HepG2 (cell line): Measurements from ENCODE around the gene PIH1D2. TPM values are rescaled to one million over a fixed set of nuclear protein-coding genes. Genes with fewer than 3 reads are reported as not detected.

Source experiments
- ARNT ChIP-seq: fragments of 450-650 bp; IDR thresholded peaks from 2 replicates; pipeline ENCODE4 v1.6.1; 2017
- ARNT2 ChIP-seq: sonication (generic); formaldehyde crosslinking; IDR thresholded peaks from 2 replicates; pipeline ENCODE4 v1.8.0; 2022; ENCODE audit warnings: mild to moderate bottlenecking, low read depth, missing genetic modification reagents, moderate library complexity
- CC2D1A ChIP-seq: sonication (generic); formaldehyde crosslinking; IDR thresholded peaks from 2 replicates; pipeline ENCODE4 v1.8.1; 2023; ENCODE audit warnings: mild to moderate bottlenecking, missing genetic modification reagents
- EHMT2 ChIP-seq: fragments of 200-600 bp; sonication (generic); IDR thresholded peaks from 2 replicates; pipeline ENCODE4 v1.7.0; 2017; ENCODE audit warnings: antibody characterized with exemption, low read depth, low read length, borderline replicate concordance
- KDM1A ChIP-seq: IDR thresholded peaks from 2 replicates; pipeline ENCODE4 v1.6.1; 2016; ENCODE audit warnings: missing compliant biosample characterization
- KDM3A ChIP-seq: IDR thresholded peaks from 2 replicates; pipeline ENCODE4 v1.6.1; 2018; ENCODE audit warnings: low read depth, missing compliant biosample characterization
- MED13 ChIP-seq: sonication (generic); formaldehyde crosslinking; IDR thresholded peaks from 2 replicates; pipeline ENCODE4 v1.5.0; 2020; ENCODE audit warnings: missing genetic modification reagents
- PHF21A ChIP-seq: sonication (generic); formaldehyde crosslinking; IDR thresholded peaks from 2 replicates; pipeline ENCODE4 v1.5.0; 2020; ENCODE audit warnings: mild to moderate bottlenecking, missing genetic modification reagents
- RBM39 ChIP-seq: fragments of 200-400 bp; formaldehyde crosslinking; IDR thresholded peaks from one replicate; pipeline ENCODE4 v1.6.1; 2018; ENCODE audit warnings: antibody characterized with exemption, mild to moderate bottlenecking, low read depth, low read length; ENCODE audit not compliant: poor library complexity, severe bottlenecking
- SMAD1 ChIP-seq: sonication (generic); formaldehyde crosslinking; IDR thresholded peaks from 2 replicates; pipeline ENCODE4 v1.4.0; 2020; ENCODE audit warnings: missing genetic modification reagents, low read depth, mild to moderate bottlenecking, borderline replicate concordance
- SNAPC2 ChIP-seq: sonication (generic); formaldehyde crosslinking; IDR thresholded peaks from 2 replicates; pipeline ENCODE4 v1.8.1; 2022; ENCODE audit warnings: mild to moderate bottlenecking, missing genetic modification reagents
- XBP1 ChIP-seq: sonication (generic); formaldehyde crosslinking; IDR thresholded peaks from 2 replicates; pipeline ENCODE4 v1.5.0; 2020; ENCODE audit warnings: missing genetic modification reagents
- ZEB1 ChIP-seq: IDR thresholded peaks from 2 replicates; pipeline ENCODE4 v1.6.1; 2012; ENCODE audit warnings: mild to moderate bottlenecking, low read depth, inconsistent platforms; ENCODE audit not compliant: insufficient replicate concordance
- ZFYVE20 ChIP-seq: sonication (generic); formaldehyde crosslinking; IDR thresholded peaks from 2 replicates; pipeline ENCODE4 v1.8.0; 2023; ENCODE audit warnings: low read depth, mild to moderate bottlenecking, moderate library complexity, missing genetic modification reagents, borderline replicate concordance
- ZNF138 ChIP-seq: sonication (generic); formaldehyde crosslinking; IDR thresholded peaks from 2 replicates; pipeline ENCODE4 v1.5.0; 2020; ENCODE audit warnings: mild to moderate bottlenecking, low read depth, missing genetic modification reagents
- ZNF234 ChIP-seq: sonication (generic); formaldehyde crosslinking; conservative IDR thresholded peaks from 2 replicates; pipeline ENCODE4 v1.5.1; 2020; ENCODE audit warnings: mild to moderate bottlenecking, missing genetic modification reagents
- ZNF253 ChIP-seq: sonication (generic); formaldehyde crosslinking; IDR thresholded peaks from 2 replicates; pipeline ENCODE4 v1.8.0; 2022; ENCODE audit warnings: mild to moderate bottlenecking, missing genetic modification reagents, borderline replicate concordance
- ZNF562 ChIP-seq: sonication (generic); formaldehyde crosslinking; IDR thresholded peaks from 2 replicates; pipeline ENCODE4 v1.8.0; 2022; ENCODE audit warnings: missing genetic modification reagents, borderline replicate concordance
- ZNF75D ChIP-seq: sonication (generic); formaldehyde crosslinking; IDR thresholded peaks from 2 replicates; pipeline ENCODE4 v1.8.1; 2023; ENCODE audit warnings: missing genetic modification reagents, mild to moderate bottlenecking, borderline replicate concordance
- polyA plus RNA-seq, 8 experiments: library from polyadenylated mRNA; depleted of rRNA in 3 of 8; stranded (reverse) in 7 of 8; unstranded in 1 of 8; fragments of >200 nt; fragmentation: Illumina TruSeq in 4 of 8; extraction: Trizol in 4 of 8; gene quantifications; 2 replicates each; pipeline versions ENCODE4 v1.2.1 to v1.2.3, GENCODE V29; 2011 to 2016; ENCODE audit warnings: low read depth in 4 of 8, missing spikeins in 1 of 8, mixed read lengths in 1 of 8; ENCODE audit not compliant: insufficient read depth in 1 of 8
- total RNA-seq, 5 experiments: library from RNA; depleted of rRNA; stranded (reverse); fragments of >200 nt; fragmentation: Illumina TruSeq; extraction: Trizol; gene quantifications; 2 replicates each; pipeline ENCODE4 v1.2.3, GENCODE V29; 2016; ENCODE audit warnings: low read depth in 1 of 5
- TF ChIP-seq, protein P1 (sequence below): sonication (generic); formaldehyde crosslinking; IDR thresholded peaks from 2 replicates; pipeline ENCODE4 v1.4.0; 2020; ENCODE audit warnings: mild to moderate bottlenecking, missing genetic modification reagents
- TF ChIP-seq, protein P2 (sequence below): IDR thresholded peaks from 2 replicates; pipeline ENCODE4 v1.6.1; 2016; ENCODE audit warnings: control low read depth
- TF ChIP-seq, protein P3 (sequence below): IDR thresholded peaks from 2 replicates; pipeline ENCODE4 v1.6.1; 2018; ENCODE audit warnings: missing genetic modification reagents, mild to moderate bottlenecking, missing compliant biosample characterization
- TF ChIP-seq, protein P4 (sequence below): sonication (generic); formaldehyde crosslinking; IDR thresholded peaks from 2 replicates; pipeline ENCODE4 v1.4.0; 2020; ENCODE audit warnings: mild to moderate bottlenecking, low read depth, missing genetic modification reagents
- TF ChIP-seq, protein P5 (sequence below): sonication (generic); formaldehyde crosslinking; IDR thresholded peaks from 2 replicates; pipeline ENCODE4 v1.9.0; 2021; ENCODE audit warnings: missing genetic modification reagents, mild to moderate bottlenecking, borderline replicate concordance

Gene PIH1D2
- total and polyA plus RNA-seq, 2 of the 13 experiments (the other 11 are each of a cell fraction or from before 2014, with no cell fraction given) = 0.49 to 2.7 TPM

DNA sequence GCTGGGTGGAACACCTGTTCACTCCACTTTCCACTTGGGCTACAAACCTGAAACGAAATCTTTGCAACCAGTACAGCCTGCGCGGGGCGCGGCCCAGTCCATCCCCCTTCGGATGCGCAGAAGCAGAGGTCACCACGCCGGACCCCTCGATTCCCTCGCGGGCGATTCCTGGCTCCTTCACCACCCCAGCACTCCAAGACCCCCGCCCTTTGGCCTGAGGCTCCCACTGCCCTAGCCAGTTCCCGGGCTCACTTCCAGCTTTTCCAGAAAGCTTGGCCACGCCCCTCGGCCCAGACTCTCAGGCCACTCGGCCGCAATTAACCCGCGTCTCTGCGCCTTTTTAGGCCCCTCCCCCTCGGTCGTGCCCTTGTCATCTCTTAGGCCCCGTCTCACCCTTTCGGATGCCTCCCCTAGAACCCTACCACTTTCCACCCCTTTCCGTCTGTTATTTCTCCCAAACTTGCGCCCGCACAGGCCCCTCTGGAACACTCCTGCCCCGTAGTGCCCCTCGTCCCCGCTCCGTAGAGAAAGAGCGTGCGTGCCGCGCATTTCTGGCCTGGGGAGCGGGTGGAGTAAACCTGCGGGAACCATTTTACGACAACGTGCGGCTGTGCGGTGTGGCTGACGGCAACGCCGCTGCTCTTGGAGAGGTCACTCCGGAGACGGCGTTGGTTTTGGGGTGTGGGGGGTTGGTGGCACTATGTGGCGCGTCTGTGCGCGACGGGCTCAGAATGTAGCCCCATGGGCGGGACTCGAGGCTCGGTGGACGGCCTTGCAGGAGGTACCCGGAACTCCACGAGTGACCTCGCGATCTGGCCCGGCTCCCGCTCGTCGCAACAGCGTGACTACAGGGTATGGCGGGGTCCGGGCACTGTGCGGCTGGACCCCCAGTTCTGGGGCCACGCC is 48.8 kb downstream of the PIH1D2 start, which contains the start of gene DLAT (continued):
- TF ChIP-seq ARNT (no peak), CC2D1A (CRISPR knock-in tag) (0 out of 2 replicates have a peak, but pooled peaks have one; percentile 58), SNAPC2 (CRISPR knock-in tag) (0 out of 2 replicates have a peak, but pooled peaks have one; percentile 82), ZEB1 (peak; percentile 29), ZNF562 (CRISPR knock-in tag) (no peak), RBM39 (peak; percentile 95), KDM3A (CRISPR knock-in tag) (peak; percentile 67; the same call in 1 of the 2 replicates), ZNF138 (no peak), ZNF234 (CRISPR knock-in tag) (no peak; the same call in 1 of the 2 replicates), ARNT2 (CRISPR knock-in tag) (peak; percentile 69), KDM1A (CRISPR knock-in tag) (no peak), ZNF75D (CRISPR knock-in tag) (no peak), ZNF253 (CRISPR knock-in tag) (no peak), SMAD1 (CRISPR knock-in tag) (peak; percentile 46; the same call in 1 of the 2 replicates), ZFYVE20 (CRISPR knock-in tag) (peak; percentile 74), PHF21A (CRISPR knock-in tag) (peak; percentile 84), XBP1 (CRISPR knock-in tag) (0 out of 2 replicates have a peak, but pooled peaks have one; percentile 49), MED13 (peak; percentile 36; the same call in 1 of the 2 replicates), EHMT2 (no peak)
- TF ChIP-seq, protein P1, sequence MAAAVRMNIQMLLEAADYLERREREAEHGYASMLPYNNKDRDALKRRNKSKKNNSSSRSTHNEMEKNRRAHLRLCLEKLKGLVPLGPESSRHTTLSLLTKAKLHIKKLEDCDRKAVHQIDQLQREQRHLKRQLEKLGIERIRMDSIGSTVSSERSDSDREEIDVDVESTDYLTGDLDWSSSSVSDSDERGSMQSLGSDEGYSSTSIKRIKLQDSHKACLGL = peak; percentile 78
- TF ChIP-seq, protein P2, sequence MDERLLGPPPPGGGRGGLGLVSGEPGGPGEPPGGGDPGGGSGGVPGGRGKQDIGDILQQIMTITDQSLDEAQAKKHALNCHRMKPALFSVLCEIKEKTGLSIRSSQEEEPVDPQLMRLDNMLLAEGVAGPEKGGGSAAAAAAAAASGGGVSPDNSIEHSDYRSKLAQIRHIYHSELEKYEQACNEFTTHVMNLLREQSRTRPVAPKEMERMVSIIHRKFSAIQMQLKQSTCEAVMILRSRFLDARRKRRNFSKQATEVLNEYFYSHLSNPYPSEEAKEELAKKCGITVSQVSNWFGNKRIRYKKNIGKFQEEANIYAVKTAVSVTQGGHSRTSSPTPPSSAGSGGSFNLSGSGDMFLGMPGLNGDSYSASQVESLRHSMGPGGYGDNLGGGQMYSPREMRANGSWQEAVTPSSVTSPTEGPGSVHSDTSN (CRISPR knock-in tag) = no peak
- TF ChIP-seq, protein P3, sequence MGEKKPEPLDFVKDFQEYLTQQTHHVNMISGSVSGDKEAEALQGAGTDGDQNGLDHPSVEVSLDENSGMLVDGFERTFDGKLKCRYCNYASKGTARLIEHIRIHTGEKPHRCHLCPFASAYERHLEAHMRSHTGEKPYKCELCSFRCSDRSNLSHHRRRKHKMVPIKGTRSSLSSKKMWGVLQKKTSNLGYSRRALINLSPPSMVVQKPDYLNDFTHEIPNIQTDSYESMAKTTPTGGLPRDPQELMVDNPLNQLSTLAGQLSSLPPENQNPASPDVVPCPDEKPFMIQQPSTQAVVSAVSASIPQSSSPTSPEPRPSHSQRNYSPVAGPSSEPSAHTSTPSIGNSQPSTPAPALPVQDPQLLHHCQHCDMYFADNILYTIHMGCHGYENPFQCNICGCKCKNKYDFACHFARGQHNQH (CRISPR knock-in tag) = peak; percentile 81
- TF ChIP-seq, protein P4, sequence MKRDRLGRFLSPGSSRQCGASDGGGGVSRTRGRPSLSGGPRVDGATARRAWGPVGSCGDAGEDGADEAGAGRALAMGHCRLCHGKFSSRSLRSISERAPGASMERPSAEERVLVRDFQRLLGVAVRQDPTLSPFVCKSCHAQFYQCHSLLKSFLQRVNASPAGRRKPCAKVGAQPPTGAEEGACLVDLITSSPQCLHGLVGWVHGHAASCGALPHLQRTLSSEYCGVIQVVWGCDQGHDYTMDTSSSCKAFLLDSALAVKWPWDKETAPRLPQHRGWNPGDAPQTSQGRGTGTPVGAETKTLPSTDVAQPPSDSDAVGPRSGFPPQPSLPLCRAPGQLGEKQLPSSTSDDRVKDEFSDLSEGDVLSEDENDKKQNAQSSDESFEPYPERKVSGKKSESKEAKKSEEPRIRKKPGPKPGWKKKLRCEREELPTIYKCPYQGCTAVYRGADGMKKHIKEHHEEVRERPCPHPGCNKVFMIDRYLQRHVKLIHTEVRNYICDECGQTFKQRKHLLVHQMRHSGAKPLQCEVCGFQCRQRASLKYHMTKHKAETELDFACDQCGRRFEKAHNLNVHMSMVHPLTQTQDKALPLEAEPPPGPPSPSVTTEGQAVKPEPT (CRISPR knock-in tag) = peak; percentile 87; the same call in 1 of the 2 replicates
- TF ChIP-seq, protein P5, sequence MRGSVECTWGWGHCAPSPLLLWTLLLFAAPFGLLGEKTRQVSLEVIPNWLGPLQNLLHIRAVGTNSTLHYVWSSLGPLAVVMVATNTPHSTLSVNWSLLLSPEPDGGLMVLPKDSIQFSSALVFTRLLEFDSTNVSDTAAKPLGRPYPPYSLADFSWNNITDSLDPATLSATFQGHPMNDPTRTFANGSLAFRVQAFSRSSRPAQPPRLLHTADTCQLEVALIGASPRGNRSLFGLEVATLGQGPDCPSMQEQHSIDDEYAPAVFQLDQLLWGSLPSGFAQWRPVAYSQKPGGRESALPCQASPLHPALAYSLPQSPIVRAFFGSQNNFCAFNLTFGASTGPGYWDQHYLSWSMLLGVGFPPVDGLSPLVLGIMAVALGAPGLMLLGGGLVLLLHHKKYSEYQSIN = no peak
